GM21576 (cell line): ENCODE data around the gene OR6F1.
"Not testable (repeated sequence)": the region's sequence is repeated elsewhere in the genome, so short reads cannot be mapped to it uniquely, and the experiment has no call there.

Source experiments
- ATAC-seq: cut with Tn5 transposase; IDR thresholded peaks from one replicate; pipeline ENCODE4 v1.9.1; 2021; ENCODE audit warnings: mild to moderate bottlenecking, moderate library complexity; ENCODE audit not compliant: unreplicated experiment

OR6F1 gene

DNA sequence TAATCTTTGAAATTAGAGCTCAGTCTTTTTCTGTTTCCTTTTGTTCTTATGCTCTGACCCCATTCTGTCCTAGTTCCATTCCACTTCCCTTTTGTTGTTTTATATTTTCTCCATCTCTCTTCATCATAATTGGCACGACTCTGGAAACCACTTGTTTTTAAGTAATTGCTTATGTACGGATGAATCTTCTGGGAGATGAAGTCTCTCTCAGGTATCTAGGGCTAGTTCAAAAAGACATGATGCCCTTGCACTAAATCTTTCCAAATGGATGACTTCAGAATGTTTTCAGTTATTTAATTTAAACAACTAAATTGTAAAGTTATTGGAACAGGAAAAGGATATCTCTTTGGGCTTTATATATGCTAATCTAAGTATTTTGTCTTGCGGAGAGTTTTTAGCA, at the start of gene OR6F1:
OR6F1 (minus strand) TSS at position 101 of the 400 bp plus-strand sequence. CDS start 3,891 bp downstream, outside the sequence.
- no peak for ATAC-seq

DNA sequence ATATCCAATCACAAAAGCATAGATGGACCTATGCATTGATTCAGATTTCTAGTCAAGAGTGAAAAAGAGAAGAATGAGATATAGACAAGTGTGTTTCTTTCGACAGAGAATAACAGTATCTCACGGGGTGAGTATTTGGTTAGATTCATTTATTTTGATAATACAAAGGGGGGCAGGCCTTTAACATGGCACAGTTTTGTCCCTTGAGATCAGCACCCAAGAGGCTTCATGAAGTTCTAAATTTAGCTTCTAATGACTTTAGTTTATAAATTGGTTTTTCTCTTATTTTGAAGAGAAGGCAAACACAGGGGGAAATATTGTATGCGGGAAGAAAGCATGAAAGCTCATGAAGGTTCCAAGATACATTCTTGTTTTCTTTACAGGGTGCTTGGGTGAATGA, 44.0 kb upstream of the OR6F1 start, which contains the start of gene OR1C1:
OR1C1 (minus strand) TSS at position 101 of the 400 bp plus-strand sequence. CDS start 2,150 bp downstream, outside the sequence.
- no peak for ATAC-seq

DNA sequence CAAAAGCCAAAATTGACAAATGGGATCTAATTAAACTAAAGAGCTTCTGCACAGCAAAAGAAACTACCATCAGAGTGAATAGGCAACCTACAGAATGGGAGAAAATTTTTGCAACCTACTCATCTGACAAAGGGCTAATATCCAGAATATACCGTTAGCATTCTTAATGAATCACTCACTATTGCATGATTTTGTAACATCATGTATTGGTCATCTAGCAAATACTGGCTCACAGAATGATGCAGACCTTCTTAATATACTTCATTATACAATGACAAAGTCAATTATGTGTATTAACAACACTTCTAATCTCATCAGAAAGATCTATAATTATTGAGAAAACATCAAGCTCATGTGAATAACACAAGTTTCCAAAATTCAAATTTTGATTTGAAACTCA, 37.9 kb upstream of the OR6F1 start:
- not testable (repeated sequence) for ATAC-seq

DNA sequence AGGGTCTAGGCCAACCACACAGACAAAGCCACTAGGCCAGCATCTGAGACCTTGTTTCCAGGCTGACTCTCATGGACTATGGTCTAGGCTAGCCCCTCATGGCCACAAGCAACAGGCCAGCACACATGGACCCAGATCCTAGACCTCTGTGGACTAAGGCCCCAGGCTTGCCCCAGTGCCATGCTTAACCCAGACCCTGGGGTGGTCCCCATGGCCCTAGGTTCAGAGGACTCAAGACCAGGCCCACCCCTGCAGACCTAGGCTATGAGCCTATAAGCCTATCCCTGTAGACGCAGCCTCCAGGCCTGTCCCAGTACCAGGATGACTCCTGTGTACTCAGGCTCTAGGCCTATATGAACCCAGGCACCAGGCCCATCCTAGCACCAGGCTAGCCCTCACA, 33.4 kb upstream of the OR6F1 start:
- no peak for ATAC-seq

DNA sequence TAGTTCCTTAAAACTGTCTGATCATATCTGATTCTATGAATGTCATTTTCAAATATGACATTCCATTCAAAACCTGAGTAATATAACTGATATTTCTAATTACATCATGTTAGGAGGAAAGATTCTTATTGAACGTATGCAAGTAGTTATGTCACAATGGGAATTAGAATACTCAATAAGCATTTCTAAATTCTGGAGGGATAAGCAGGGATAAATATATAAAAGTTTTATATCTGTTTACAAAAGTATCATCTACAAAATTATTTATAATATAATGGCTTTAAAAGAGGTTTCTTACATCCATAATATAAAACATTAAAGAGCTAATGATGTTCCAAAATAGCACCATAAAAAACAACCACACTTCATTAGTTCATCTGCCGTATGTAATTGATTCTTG, 31.6 kb upstream of the OR6F1 start, which contains the start of gene OR14A2:
OR14A2 (minus strand) TSS at position 101 of the 400 bp plus-strand sequence.
- no peak for ATAC-seq

DNA sequence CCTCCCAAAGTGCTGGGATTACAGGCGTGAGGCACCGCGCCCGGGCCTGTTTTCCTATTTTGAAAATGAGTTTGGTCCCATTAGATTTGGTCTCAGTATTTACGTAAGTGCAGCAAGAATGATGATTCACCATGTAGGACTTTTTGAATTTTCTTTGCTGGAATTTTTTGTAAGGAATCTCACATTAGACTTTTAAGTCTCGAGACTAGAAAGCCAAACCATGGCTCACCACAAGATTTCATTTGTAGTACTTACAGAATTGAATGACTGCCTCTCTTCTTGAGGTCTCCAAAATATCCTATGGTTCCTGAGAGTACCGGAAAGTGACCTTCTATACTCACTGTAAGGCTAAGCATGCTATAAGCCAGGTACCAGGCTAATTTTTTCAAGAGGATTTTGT, 31.2 kb upstream of the OR6F1 start:
- ATAC-seq: no peak

DNA sequence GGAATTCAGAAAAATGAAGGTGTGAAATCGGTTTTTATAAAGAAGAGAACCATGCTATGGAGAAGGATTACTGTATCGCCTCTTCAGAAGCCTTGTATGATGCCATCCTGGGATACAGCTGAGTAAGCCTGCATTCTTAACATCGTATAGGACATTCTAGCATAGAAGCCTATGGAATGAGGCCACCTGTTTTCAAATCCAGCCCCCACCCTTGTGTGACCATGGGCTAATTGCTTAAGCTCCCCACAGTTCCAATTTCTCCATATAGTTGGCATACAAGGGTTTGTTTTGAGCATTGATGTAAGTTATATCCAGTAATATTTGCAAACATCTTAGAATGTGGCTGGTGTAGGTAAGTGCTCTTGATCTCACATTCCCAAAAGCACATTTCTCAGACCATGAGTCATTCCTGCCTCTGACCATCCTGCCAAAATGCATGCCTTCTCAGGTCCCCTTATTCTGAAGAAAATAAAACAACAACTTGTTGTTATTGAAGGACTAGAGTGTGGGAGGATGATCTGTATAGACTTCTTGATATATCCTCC, 30.0 kb upstream of the OR6F1 start:
- no peak for ATAC-seq

DNA sequence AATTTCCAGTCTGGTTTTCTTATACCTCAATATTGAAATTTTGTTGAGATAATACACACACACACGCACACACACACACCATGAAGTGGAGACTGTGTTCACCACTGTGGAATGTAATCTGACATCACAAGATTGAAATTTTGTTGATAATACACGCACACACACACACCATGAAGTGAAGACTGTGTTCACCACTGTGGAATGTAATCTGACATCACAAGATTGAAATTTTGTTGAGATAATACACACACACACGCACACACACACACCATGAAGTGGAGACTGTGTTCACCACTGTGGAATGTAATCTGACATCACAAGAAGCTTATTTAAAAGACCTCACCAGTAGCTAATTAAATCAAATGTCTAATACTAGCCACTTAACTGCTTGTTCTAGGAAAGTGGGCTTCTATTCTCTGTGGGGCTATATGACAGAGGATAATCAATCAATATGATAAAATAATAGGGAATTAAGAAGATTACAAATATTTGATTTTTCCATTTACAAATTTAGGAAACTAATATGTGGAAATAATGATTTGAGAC, 25.8 kb upstream of the OR6F1 start:
- ATAC-seq: not testable (repeated sequence)

DNA sequence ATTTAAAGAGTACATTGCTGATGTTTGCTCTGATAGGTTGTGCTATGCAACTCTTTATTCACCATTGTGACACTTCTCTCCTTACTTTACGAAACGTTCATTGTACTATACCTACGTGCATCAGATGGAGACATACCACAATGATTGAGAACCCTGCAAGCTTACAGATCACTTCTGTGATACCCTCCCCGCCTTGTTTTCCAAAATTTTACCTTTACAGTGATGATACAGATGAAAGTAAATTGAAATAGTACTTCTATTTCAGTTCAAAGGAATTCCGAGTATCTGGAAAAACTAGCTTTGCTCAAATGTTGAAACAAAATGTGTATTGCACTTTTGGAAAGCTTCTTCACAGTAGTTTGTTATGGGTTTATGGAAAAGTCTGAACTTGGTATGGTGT, 25.3 kb upstream of the OR6F1 start:
- ATAC-seq: no peak

DNA sequence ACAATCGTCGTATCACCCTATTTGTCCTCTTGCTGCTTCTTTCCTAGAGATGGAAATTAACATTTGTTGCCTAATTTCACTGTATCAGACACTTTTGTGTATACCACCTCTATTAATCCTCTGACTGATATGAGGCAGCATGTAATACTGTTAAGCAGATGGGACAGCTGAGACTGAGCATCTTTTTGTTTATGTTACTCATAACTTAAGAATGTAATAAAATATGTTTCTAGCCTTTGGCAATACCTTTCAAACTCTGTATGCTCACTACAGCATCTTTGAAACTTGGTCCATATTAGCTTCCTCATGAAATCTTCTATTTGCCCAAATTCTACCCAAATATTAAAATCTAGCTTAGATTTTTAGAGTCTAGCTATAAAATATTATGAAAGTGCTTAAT, 24.3 kb upstream of the OR6F1 start:
- no peak for ATAC-seq

DNA sequence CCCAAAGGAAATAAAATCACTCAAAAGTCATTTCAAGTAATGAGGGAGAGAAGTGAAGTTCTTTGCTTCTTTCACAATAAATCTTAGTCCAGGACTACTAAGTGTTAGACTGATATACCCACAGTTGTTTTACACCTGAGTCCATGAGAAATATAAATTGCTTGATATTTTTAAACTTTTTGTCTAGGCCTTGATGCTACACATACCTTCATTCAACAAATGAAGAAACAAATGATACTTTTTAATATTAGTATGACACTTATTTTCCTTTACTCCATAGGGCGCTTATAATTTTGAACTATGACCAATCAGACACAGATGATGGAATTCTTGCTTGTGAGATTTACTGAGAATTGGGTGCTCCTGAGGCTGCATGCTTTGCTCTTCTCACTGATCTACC, 21.9 kb upstream of the OR6F1 start, which contains the start of gene OR14K1:
OR14K1 (plus strand) TSS at position 301 of the 400 bp plus-strand sequence; CDS start at position 301, 0 bp downstream.
- no peak for ATAC-seq

DNA sequence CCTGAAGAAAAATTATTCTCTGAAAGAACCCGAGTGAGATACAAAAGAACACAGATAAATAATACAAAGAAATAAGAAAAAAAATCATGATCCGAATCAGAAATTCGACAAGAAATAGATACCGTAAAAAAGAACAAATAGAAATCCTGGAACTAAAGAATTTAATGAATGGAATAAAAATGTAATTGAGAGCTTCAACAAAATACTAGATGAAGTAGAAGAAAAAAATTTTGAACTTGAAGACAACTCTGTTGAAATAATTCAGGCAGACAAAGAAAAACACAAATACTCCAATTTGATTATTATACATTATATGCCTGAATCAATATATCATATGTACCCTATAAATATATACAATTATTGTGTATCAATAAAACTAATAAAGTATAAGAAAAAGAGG, 4.8 kb upstream of the OR6F1 start:
- no peak for ATAC-seq

DNA sequence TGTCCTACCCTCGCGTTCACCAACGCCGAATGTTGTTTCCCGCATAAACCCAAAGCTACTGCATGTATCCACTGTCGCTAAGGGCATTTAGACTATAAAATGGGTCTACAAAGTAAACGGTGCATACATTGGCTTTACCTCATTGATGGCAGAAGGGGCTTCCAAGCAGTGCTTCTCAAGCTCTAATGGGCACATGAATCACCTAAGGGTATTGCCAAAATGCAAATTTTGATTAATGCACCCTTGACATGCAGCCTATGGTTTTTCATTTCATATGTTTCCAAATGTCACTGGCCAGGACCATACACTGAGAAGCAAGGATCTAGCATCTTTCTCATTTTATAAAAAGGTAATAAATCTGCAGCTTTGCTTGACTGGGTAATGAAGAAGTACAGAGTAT, 2.7 kb downstream of the OR6F1 start:
- no peak for ATAC-seq

DNA sequence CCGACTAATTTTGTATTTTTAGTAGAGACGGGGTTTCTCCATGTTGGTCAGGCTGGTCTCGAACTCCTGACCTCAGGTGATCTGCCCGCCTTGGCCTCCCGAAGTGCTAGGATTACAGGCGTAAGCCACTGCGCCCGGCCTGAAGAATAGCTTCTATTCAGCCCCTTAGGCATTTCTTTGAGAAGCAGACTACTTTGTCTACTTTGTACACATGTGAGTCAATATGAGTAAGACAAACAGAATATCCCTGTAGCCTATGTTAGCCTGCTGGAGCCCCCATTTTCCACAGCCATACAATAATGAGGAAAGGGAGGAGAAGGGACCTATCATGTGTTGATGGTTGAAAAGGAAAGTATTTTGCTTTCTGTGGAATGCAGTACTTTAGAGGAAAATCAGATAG, 5.8 kb downstream of the OR6F1 start:
- ATAC-seq: not testable (repeated sequence)

DNA sequence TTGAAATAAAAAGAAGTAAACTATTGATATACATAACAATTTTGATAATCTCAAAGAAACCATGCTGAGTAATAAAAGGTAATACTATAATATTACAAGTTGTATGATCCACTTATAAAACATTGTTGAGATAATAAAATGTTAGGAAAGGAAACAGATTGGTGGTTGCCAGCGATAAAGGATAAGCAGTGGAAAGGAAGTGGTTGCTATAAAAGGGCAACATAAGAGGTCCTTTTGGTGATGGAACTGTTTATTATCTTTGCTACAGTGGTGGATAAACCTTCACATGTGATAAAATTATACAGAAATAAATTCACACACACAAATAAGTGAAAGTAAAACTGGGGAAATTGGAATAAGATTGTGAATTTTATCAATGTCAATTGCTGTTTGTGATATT, 15.1 kb downstream of the OR6F1 start:
- ATAC-seq: no peak

DNA sequence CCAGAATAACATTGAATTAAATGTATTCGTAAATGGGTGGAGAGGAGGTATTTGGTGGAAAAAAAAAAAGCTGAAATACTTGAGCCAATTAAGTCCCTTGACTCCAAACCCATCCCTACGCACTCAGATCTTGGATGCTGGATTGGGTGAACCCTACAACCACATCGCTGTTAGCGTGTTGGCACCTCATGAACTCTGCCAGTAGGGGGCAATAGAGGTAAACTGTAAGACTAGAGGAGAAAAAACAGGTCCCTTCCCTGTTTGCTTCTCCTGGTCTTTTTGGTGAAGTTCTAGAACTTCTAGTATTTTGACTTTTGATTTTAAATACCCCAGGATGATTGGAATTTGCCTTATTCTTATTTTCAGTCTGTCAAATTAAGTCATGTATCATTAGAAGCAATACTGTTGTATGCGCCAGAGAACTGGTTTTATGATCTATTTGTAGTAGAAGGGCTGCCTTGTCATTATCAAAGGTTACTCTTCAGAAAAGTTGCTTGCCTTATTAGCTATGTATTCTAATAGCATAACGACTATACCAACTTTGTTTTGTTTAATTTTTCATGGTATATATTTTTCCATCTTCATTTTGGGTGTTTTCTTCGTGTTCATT, 35.1 kb downstream of the OR6F1 start:
- peak; percentile 95 for ATAC-seq

DNA sequence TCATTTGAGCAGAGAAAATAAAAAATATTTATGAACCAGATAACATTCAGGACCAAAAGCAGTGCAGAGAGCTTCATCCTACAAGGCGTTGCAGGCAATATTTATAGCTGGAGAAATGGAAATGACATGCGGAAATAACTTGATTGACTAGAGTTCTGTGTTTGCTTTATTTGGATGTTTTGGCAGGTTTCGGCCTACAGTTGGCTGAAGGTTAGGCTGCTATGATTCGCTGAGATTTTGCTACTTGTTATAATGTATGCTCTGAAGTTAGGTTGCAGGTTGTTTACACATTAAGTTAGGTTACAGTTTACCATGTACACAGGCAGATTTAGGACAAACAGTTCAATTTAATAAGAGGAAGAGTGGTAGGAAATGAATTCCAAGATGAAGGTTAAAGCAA, 36.3 kb downstream of the OR6F1 start:
- ATAC-seq: no peak

DNA sequence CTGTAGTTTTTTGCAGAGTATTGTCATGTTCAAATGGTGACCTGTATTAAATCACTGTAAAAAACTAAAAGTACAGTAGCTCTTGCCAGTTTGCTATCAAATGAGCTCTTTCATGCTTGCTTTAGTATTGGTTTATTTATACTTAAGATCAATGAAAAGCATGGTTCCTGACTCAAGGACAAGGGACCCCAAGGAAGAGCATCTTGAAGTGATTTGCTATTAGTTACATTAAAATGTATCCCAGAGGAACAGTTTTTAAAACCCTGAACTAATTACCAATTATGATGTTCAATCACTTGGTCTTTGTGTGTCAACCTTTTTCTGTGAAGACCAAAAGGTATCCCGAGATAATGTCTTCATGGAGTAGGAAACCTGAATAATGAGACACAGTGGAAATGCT, 36.8 kb downstream of the OR6F1 start, which contains the start of gene OR13G1:
OR13G1 (minus strand) TSS at position 101 of the 400 bp plus-strand sequence. CDS start 6,698 bp downstream, outside the sequence.
- no peak for ATAC-seq

DNA sequence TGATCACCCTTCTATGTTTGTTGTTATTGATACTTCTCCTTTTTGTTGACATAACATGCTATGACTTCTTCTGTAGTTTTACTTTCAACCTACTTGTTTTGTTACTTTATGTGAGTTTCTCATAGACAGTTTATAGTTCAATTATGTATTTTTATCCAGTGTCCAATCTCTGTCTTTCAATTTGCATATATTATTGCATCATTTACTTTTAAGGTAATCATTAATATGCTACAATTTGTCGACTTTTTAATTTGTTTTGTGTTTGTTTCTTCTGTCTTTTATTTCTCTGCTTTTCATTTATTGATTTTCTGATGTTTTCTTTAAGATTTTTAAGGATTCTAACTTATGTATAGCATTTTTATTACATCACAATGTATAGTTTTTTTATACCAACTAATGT, 47.2 kb downstream of the OR6F1 start:
- no peak for ATAC-seq
